GM18858 (cell line): ENCODE results near the gene CAMP.
"Not testable (repeated sequence)": the region's sequence is repeated elsewhere in the genome, so short reads cannot be mapped to it uniquely, and the experiment has no call there.

Experiments
- ATAC-seq: cut with Tn5 transposase; IDR thresholded peaks from one replicate; pipeline ENCODE4 v1.9.1; 2021; ENCODE audit not compliant: unreplicated experiment

Gene CAMP

GRCh38 chr3:48211776-48212175 lies 11.5 kb upstream of the CAMP start:
- ATAC-seq, result not testable (repeated sequence)

- ATAC-seq, result no peak
Observed at GRCh38 chr3:48214225-48214624, 9.1 kb upstream of the CAMP start.

- no peak for ATAC-seq
Observed at GRCh38 chr3:48215019-48215418, 8.3 kb upstream of the CAMP start.

- ATAC-seq, result no peak
Observed at GRCh38 chr3:48215466-48215865, 7.8 kb upstream of the CAMP start.

- no peak for ATAC-seq
Observed at GRCh38 chr3:48215876-48216275, 7.4 kb upstream of the CAMP start.

- ATAC-seq, result no peak
Observed at GRCh38 chr3:48217449-48217848, 5.8 kb upstream of the CAMP start.

GRCh38 chr3:48218537-48218936 lies 4.8 kb upstream of the CAMP start:
- ATAC-seq, result no peak

- ATAC-seq, result no peak
Observed at GRCh38 chr3:48219543-48219942, 3.8 kb upstream of the CAMP start.

- no peak for ATAC-seq
Observed at GRCh38 chr3:48220746-48221145, 2.5 kb upstream of the CAMP start.

GRCh38 chr3:48225587-48225986 lies 2.3 kb downstream of the CAMP start:
- no peak for ATAC-seq

GRCh38 chr3:48226939-48227338 lies 3.6 kb downstream of the CAMP start:
- ATAC-seq, result no peak

- no peak for ATAC-seq
Observed at GRCh38 chr3:48232232-48232631, 8.9 kb downstream of the CAMP start.

- no peak for ATAC-seq
Observed at GRCh38 chr3:48232734-48233133, 9.4 kb downstream of the CAMP start.

GRCh38 chr3:48233542-48233941 lies 10.2 kb downstream of the CAMP start:
- no peak for ATAC-seq

- no peak for ATAC-seq
Observed at GRCh38 chr3:48236531-48236930, 13.2 kb downstream of the CAMP start.

GRCh38 chr3:48238531-48239085 lies 15.3 kb downstream of the CAMP start:
- no peak for ATAC-seq

- no peak for ATAC-seq
Observed at GRCh38 chr3:48240000-48240963, 17.0 kb downstream of the CAMP start.

- no peak for ATAC-seq
Observed at GRCh38 chr3:48241796-48242455, 18.6 kb downstream of the CAMP start.

- ATAC-seq, result no peak
Observed at GRCh38 chr3:48243886-48244285, 20.6 kb downstream of the CAMP start.

GRCh38 chr3:48244461-48244860 lies 21.2 kb downstream of the CAMP start:
- no peak for ATAC-seq

- no peak for ATAC-seq
Observed at GRCh38 chr3:48245136-48245535, 21.8 kb downstream of the CAMP start.

- no peak for ATAC-seq
Observed at GRCh38 chr3:48247401-48247811, 24.1 kb downstream of the CAMP start.
